DMS 273 (cell line): ENCODE data around the gene CSNK1E.
A peak's percentile ranks its signal among the peaks of the same experiment; 100 is the strongest.

Source experiments
- DNase-seq: peaks from one replicate; lab custom pipeline; 2025; ENCODE audit not compliant: unreplicated experiment; lab: John Stamatoyannopoulos, UW

The CSNK1E gene

DNA sequence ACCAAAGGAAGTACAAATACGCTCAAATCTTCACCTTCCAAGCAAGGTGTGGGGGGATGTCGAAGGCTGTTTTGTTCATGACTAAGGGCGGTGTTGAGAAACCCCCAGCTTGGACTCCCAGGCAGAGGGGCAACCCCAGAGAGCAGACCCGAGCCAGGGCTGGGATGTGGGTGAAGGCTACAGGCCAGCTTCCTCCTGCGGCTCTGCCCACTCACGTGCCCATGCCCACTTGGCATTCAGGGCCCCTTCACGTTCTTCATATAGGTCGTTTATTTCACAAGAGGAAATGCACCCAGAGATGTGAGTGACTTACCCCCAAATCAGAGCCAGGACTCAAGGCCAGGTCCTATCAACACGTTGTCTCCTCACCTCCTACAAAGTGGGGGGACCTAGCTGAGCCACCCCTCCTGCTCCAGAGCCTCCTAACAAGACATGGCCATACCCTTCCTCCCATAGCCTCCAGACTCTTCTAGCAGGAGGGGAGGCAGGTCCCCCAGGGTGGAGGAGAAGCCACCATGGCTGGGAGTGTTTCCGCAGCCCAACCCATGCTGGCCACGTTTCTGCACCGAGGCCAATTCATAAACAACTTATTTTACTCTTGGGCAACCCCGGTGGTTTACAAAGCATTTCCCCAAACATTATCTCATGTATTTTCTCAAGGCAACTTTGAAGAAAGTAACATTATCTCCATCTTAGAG, 66.4 kb downstream of the CSNK1E start:
- no peak for DNase-seq

- no peak for DNase-seq
Observed at GRCh38 chr22:38249803-38250642, 67.2 kb downstream of the CSNK1E start.

DNA sequence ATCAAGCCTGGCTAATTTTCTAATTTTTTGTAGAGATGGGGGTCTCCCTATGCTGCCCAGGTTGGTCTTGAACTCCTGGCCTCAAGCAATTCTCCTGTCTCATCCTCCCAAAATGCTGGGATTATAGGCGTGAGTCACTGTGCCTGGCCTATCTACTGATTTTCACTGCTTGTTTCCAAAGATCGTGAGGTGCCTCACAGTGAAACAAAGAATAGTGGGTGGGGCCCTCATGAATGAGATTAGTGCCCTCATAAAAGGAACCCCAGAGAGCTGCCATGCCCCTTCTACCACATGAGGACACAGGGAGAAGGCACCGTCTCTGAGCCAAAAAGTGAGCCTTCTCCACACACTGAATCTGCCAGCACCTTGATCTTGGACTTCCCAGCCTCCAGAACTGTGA, 67.9 kb downstream of the CSNK1E start:
- DNase-seq, result no peak

GRCh38 chr22:38248280-38248679, 69.0 kb downstream of the CSNK1E start:
- DNase-seq, result no peak

GRCh38 chr22:38247713-38248112, 69.5 kb downstream of the CSNK1E start:
- no peak for DNase-seq

- DNase-seq, result peak; percentile 36
Observed at GRCh38 chr22:38246692-38247091, 70.5 kb downstream of the CSNK1E start.

DNA sequence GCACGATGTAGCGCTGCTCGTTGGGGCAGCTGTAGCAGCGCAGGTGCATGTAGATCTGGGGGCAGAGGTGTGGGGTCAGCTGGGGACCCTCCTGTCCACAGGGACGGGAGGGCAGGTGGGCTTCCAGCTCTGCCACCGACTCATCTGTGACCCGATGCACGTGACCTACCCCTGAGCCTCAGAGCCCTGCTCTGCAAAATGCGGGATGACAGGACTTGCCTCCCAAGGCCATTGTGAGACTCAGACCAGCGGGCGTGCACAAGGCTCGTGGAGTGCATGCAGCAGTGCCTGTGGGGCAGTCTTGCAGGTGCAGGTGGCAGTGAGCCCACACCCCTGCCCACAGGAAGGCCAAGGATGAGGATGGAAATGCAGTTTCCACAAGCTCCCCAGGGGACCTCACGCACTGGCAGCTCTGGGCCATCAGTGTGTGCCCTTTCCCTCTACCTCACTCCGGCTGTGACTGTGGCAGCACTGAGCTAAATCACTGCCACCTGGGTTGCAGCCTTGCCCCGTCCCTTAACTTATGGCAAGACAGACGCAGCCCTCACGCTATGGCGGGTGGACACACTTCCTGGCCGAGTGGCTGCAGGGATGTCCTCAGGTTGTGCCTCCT, 71.1 kb downstream of the CSNK1E start:
- DNase-seq, result no peak

DNA sequence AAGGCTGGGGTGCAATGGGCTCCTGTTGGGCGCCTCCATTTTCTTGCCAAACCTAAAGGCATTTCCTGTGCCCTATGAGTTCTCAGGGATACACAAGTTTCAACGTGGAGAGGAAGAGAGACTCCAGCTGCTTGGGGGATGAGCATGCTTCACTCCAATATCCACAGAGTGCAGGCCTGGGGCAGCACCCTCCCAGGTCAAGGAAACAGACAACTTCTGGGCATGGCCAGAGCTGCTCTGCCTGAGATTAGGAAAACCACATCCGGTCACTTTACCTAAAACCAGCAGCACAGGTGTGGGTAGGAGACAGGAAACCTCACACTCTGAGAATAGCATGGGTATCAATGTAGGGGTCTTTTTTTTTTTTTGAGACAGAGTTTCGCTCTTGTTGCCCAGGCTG, 73.1 kb downstream of the CSNK1E start:
- DNase-seq, result no peak

GRCh38 chr22:38243007-38243765, 74.0 kb downstream of the CSNK1E start:
- peak; percentile 94 for DNase-seq

DNA sequence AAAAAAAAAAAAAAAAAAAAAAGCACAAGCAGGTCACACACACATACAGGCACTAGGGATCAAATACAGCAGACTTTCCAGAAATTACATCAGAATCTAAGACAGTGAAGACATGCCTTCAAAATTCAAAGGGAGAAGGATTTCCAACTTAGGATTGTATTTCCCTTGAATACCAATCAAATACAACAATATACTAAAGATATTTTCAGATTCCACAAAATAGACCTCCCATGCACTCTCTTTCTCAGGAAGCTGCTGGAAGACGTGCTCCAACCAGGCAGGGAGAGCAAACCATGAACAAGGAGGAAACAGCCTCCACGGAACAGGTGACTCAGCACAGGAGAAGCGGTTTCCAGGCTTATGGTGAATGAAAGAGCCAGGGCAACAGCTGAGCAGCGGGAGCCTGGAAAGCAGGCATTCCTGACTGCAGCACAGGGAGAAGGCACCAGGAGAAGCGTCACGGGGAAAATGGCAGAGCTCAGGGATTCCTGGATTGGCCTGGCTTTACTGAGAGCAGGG, 76.4 kb downstream of the CSNK1E start:
- peak; percentile 53 for DNase-seq
